Glomerular endothelial cell (primary cell): ENCODE data around the gene EIF1B. TPM values are rescaled to one million over a fixed set of nuclear protein-coding genes. Genes with fewer than 3 reads are reported as not detected.

Experiments used
- DNase-seq: peaks from one replicate; pipeline ENCODE4 v3.0.0-alpha.2; 2011; ENCODE audit warnings: low read depth, low spot score; ENCODE audit errors: extremely low read depth
- total RNA-seq: library from RNA; depleted of rRNA; stranded (reverse); fragments of >200 nt; gene quantifications from 2 replicates; pipeline ENCODE4 v1.2.3, GENCODE V29; 2015

The EIF1B gene
- total RNA-seq, 1 donor from 2014 or later, result 28.7 TPM

DNA sequence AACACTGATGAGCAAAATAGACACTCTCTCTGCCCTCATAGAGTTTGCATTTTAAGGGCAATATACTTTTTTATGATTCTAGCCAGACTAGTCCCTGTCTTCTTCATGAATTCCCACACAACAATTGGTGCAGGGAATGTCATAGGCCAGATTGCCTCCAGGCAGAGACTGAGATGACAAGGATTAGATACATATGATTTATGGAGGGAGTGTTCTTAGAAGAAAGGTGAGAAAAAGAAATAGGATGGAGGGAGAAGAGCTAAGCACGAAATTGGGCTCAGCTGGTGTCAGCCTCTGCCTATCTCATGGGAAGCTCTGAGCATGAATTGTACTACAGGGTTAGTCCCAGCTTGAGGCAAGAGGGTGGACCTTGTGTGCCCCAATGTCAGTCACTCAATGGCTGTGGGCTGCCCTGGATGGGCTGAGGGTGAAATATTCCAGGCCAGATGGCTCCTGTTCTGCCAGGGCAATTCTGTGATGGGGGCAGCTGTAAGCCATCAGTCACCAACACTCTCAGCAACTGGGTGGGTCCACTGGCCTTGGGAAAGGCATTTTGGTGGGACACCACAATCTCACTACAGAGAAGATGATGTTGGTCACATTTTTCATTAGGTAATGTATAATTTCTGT lies 31.1 kb downstream of the EIF1B start:
- DNase-seq, result no peak

DNA sequence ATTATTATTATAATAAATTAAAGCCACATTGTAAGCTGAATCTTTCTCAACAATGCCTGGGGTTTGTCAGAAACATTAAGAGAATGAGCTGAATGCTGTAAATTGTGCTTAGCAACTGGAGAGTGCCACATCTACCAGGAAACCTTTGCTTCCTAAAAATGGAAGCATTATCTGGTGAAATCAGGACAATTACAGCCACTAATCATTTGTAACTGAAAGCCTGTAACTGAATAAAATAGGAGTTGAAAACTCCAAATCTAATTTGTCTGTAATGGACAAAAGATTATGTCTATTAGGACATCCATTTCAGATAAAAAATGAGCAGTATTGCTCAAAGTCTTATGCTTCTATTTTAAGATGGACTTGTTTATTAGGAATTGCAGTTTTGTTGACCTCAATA lies 32.2 kb downstream of the EIF1B start:
- DNase-seq, result no peak

DNA sequence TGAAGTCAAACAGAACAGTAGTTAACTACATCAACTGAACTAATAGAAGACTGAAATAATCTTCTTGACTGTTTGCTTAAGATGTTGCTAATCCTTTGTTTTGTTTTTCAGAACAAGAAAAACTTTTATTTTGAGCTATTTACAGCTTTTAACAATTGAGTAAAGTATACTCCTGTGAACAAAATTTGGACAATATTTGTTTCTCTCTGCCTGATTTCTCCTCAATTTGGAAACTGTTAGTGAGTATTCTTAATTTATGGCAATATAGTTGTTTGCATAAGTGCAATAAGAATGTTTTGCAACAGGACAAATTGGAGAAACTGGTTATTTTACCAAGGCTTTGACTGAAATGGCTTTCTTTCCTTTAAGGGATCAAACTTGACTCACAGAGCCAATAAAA lies 41.0 kb downstream of the EIF1B start:
- no peak for DNase-seq

DNA sequence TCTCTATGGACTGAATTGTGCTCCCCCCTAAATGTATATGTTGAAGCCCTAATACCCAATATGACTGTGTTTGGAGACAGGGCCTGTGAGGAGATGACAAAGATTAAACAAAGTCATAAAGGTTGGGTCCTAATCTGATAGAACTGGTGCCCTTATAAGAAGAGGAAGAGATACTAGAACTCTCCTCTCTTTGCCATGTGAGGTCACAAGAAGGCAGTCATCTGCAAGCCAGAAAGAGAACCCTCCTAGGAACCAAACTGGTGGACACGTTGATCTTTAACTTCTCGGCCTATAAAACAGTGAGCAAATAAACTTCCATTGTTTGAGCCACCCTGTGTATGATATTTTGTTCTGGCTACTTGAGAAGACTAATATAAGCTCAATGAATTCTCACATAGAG lies 45.9 kb downstream of the EIF1B start:
- no peak for DNase-seq

DNA sequence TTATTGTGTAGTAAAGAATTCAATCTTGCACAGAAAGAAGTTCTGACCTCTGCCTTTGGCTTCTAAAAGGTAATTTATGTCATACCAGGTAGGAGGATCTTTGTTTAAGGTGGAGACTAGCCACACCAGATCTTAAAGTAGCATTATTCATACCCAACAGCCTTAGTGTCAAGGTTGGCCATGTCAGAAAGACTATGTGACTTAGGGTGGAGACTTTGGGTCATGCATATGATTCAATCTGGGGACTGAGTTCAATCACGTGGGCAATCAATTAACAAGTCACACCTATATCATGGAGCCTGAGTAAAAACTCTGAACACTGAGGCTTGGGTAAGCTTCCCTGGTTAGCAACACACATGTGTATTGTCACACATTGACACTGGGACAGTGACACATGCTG lies 48.9 kb downstream of the EIF1B start:
- no peak for DNase-seq

Other genes with a start within 250 kb of the EIF1B start
- gene ENTPD3, start 77.5 kb downstream of the EIF1B start, total RNA-seq, result 0.24 TPM in 1 of 2 replicates, not detected in the other
- 490 and 662 TPM in 2 replicates for gene RPL14, start 147.6 kb downstream of the EIF1B start, total RNA-seq
- gene ZNF619, start 167.4 kb downstream of the EIF1B start, total RNA-seq, result 3.6 and 4.4 TPM in 2 replicates
- 2.7 and 4.0 TPM in 2 replicates for gene ZNF620, start 196.3 kb downstream of the EIF1B start, total RNA-seq
- 12.0 and 13.7 TPM in 2 replicates for gene ZNF621, start 215.3 kb downstream of the EIF1B start, total RNA-seq